GM12878 (cell line): ENCODE measurements around the gene MUC5AC.

Experiments used
- BCL11A ChIP-seq: IDR thresholded peaks from 2 replicates; pipeline ENCODE4 v1.6.1; 2011; ENCODE audit warnings: low read depth, low read length
- EP300 ChIP-seq, 2 experiments: fragments of 150-350 bp in 1 of 2; IDR thresholded peaks; 2 replicates each; pipeline ENCODE4 v1.6.1; 2011 to 2012; ENCODE audit warnings: low read depth in 2 of 2, low read length in 2 of 2, borderline replicate concordance in 1 of 2, improper control_type of control experiment in 1 of 2, inconsistent platforms in 1 of 2; ENCODE audit not compliant: control insufficient read depth in 1 of 2
- EZH2 ChIP-seq: IDR thresholded peaks from 2 replicates; pipeline ENCODE4 v1.6.1; 2012; ENCODE audit warnings: low read depth, mild to moderate bottlenecking, control low read depth, inconsistent platforms, low read length, borderline replicate concordance; ENCODE audit not compliant: control insufficient read depth
- HDAC2 ChIP-seq: fragments of 200-600 bp; sonication (generic); IDR thresholded peaks from 2 replicates; pipeline ENCODE4 v1.6.1; 2017
- MAX ChIP-seq: IDR thresholded peaks from 2 replicates; pipeline ENCODE4 v1.6.1; 2012; ENCODE audit warnings: low read depth, low read length, improper control_type of control experiment
- MEF2A ChIP-seq: IDR thresholded peaks from 2 replicates; pipeline ENCODE4 v1.6.1; 2011; ENCODE audit warnings: low read depth, mild to moderate bottlenecking, low read length, moderate library complexity; ENCODE audit not compliant: insufficient read depth
- POLR2A ChIP-seq: IDR thresholded peaks from 2 replicates; pipeline ENCODE4 v1.6.1; 2011; ENCODE audit warnings: low read depth, mild to moderate bottlenecking, low read length
- SUZ12 ChIP-seq: fragments of 200-600 bp; sonication (generic); IDR thresholded peaks from one replicate; pipeline ENCODE4 v1.6.1; 2018; ENCODE audit warnings: antibody characterized with exemption, mild to moderate bottlenecking; ENCODE audit not compliant: unreplicated experiment
- ZZZ3 ChIP-seq: IDR thresholded peaks from 2 replicates; pipeline ENCODE4 v1.6.1; 2011; ENCODE audit warnings: low read depth; ENCODE audit not compliant: control insufficient read depth, insufficient read length

- no peak for TF ChIP-seq MAX
- no peak for TF ChIP-seq BCL11A
- TF ChIP-seq EZH2, result no peak
- no peak for TF ChIP-seq POLR2A
- no peak for TF ChIP-seq SUZ12
- no peak for TF ChIP-seq EP300 (IDR thresholded peaks at IDR 0.05; ENCODE audit: borderline replicate concordance in 1 of 2, control insufficient read depth in 1 of 2, low read depth in 2 of 2, low read length in 2 of 2)
- TF ChIP-seq MEF2A, result no peak
- TF ChIP-seq HDAC2, result no peak
- TF ChIP-seq ZZZ3, result no peak
Observed at GRCh38 chr11:1197886-1198560, 40.3 kb downstream of the MUC5AC start.
